PFSK-1 (cell line): ENCODE results near the gene NRAP.

Source experiments
- FOXP2 ChIP-seq: optimal IDR thresholded peaks from 2 replicates; pipeline ENCODE3; 2011; ENCODE audit warnings: borderline replicate concordance, control low read depth, inconsistent platforms; ENCODE audit not compliant: insufficient read depth; ENCODE audit errors: extremely low read length, extremely low read depth
- POLR2AphosphoS5 ChIP-seq: IDR thresholded peaks from 2 replicates; pipeline ENCODE4 v1.6.1; 2012; ENCODE audit warnings: low read depth, mild to moderate bottlenecking, control low read depth, low read length, moderate library complexity
- REST ChIP-seq, 2 experiments: IDR thresholded peaks; 2 replicates each; pipeline versions ENCODE4 v1.6.1 to v1.8.0; 2011 to 2012; ENCODE audit warnings: low read depth in 2 of 2, low read length in 2 of 2, control low read depth in 1 of 2, inconsistent platforms in 1 of 2, mild to moderate bottlenecking in 1 of 2, moderate library complexity in 1 of 2; ENCODE audit not compliant: insufficient read depth in 1 of 2
- SIN3A ChIP-seq: IDR thresholded peaks from 2 replicates; pipeline ENCODE4 v1.6.1; 2012; ENCODE audit warnings: mild to moderate bottlenecking, low read length, moderate library complexity, borderline replicate concordance; ENCODE audit not compliant: insufficient read depth
- TAF1 ChIP-seq: IDR thresholded peaks from 2 replicates; pipeline ENCODE4 v1.6.1; 2012; ENCODE audit warnings: low read length, control low read depth, borderline replicate concordance; ENCODE audit not compliant: insufficient read depth

The NRAP gene

GRCh38 chr10:113625461-113626186 is 38.2 kb downstream of the NRAP start:
- TF ChIP-seq POLR2AphosphoS5 (no peak), TAF1 (no peak)

- no peak for TF ChIP-seq REST (IDR thresholded peaks at IDR 0.05; ENCODE audit: insufficient read depth in 1 of 2, low read depth in 2 of 2, low read length in 2 of 2)
- no peak for TF ChIP-seq SIN3A
- TF ChIP-seq TAF1 = no peak
- TF ChIP-seq FOXP2 = no peak
These were observed 41.0 kb downstream of the NRAP start for GRCh38 chr10:113622831-113623230.

- TF ChIP-seq REST (IDR thresholded peaks at IDR 0.05; ENCODE audit: insufficient read depth in 1 of 2, low read depth in 2 of 2, low read length in 2 of 2) (no peak), FOXP2 (no peak), POLR2AphosphoS5 (no peak), SIN3A (no peak), TAF1 (no peak)
These were observed 42.0 kb downstream of the NRAP start for GRCh38 chr10:113621799-113622198.

- TF ChIP-seq SIN3A = no peak
- no peak for TF ChIP-seq REST (IDR thresholded peaks at IDR 0.05; ENCODE audit: insufficient read depth in 1 of 2, low read depth in 2 of 2, low read length in 2 of 2)
- no peak for TF ChIP-seq FOXP2
- no peak for TF ChIP-seq POLR2AphosphoS5
- TF ChIP-seq TAF1 = no peak
These were observed 42.9 kb downstream of the NRAP start for GRCh38 chr10:113620936-113621335.

- TF ChIP-seq POLR2AphosphoS5 = no peak
- TF ChIP-seq TAF1 = no peak
- TF ChIP-seq FOXP2 = no peak
- no peak for TF ChIP-seq REST (IDR thresholded peaks at IDR 0.05; ENCODE audit: insufficient read depth in 1 of 2, low read depth in 2 of 2, low read length in 2 of 2)
- TF ChIP-seq SIN3A = no peak
These were observed 43.3 kb downstream of the NRAP start for GRCh38 chr10:113620511-113620910.
